Lower leg skin (tissue), 3 donors: Measurements from ENCODE around the gene RPS19.

Experiments
- CTCF ChIP-seq, 3 donors: fragments of 450-650 bp; IDR thresholded peaks; one replicate each; pipeline ENCODE4 v1.5.1; 2016; ENCODE audit warnings: antibody characterized with exemption in 3 of 3, mild to moderate bottlenecking in 3 of 3, moderate library complexity in 2 of 3
- POLR2A ChIP-seq, 2 donors: fragments of 450-650 bp; IDR thresholded peaks; one replicate each; pipeline ENCODE4 v1.6.1; 2016 to 2017; ENCODE audit warnings: antibody characterized with exemption in 2 of 2, mild to moderate bottlenecking in 1 of 2, moderate library complexity in 1 of 2

- TF ChIP-seq POLR2A (IDR thresholded peaks at IDR 0.05) (no peak), CTCF (IDR thresholded peaks at IDR 0.05) (no peak)
Measured at GRCh38 chr19:41879670-41880328, 19.7 kb downstream of the RPS19 start.
